ENCODE results near the gene CDK6. TPM values are rescaled to one million over a fixed set of nuclear protein-coding genes. Genes with fewer than 3 reads are reported as not detected.

CDK6 gene
- total RNA-seq, 1 experiment from 2014 or later, result 41.4 TPM

DNA sequence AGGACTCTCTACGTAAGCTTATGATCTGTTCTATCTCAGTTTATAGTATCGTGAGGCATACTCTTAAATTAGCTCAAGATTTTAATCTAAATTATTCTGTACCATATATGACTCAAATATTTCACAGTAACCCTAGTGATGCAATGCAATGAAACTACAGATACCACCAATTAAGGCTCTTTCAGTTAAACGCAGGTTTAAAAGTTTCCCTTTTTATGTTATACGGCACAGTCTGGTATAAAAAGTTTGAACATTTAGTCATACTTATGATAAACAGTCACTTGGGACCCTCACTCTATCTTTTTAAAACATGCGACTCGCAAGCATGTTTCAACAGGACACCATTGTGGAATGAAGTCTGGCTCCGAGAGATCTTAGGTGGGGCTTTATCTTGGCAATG, 107.2 kb downstream of the CDK6 start:
- Histone ChIP-seq H3K27me3 (ENCODE audit: insufficient read depth, low read length) (no peaks in the 10 kb centered on the region), H3K79me2 (ENCODE audit: insufficient read depth, low read length) (peaks cover 46% of the 10 kb centered on the region), H3K27ac (ENCODE audit: low read depth, low read length) (no peak overlapping the region), H3K9ac (ENCODE audit: low read length) (no peak overlapping the region), H3K9me3 (ENCODE audit: control insufficient read depth in 1 of 2, insufficient read depth in 1 of 2, low read depth in 1 of 2, low read length in 2 of 2) (no peaks in the 10 kb centered on the region), H3K36me3 (ENCODE audit: control insufficient read depth in 1 of 2, insufficient read depth in 2 of 2, low read length in 2 of 2) (peaks cover 0 to 4% of the 10 kb centered on the region in 2 experiments; a peak in 1 of 4 replicates), H3K4me3 (replicated peaks in 1 of 2; ENCODE audit: low read depth in 1 of 2, low read length in 2 of 2) (no peak overlapping the region), H3K4me2 (ENCODE audit: low read length) (no peak overlapping the region), H2AFZ (ENCODE audit: low read depth, low read length, poor library complexity, severe bottlenecking) (no peak overlapping the region), H3K4me1 (ENCODE audit: control insufficient read depth in 1 of 2, insufficient read depth in 2 of 2, low read length in 2 of 2) (peaks cover 7 to 27% of the 10 kb centered on the region in 2 experiments), H4K20me1 (ENCODE audit: insufficient read depth) (no peaks in the 10 kb centered on the region), H3K9me2 (ENCODE audit: insufficient read depth) (no peaks in the 10 kb centered on the region)
- CTCF ChIA-PET, result no interaction called here
- POLR2A ChIA-PET, result no interaction called here
- DNase-seq (ENCODE audit: low read depth, low spot score) (no peak), ATAC-seq (no peak)
- RAD21 ChIA-PET (ENCODE audit: low non-redundant PET in 1 of 2, low total read pairs in 2 of 2, uncharacterized antibody in 2 of 2, unreplicated experiment in 2 of 2), result no interaction called here
- BruUV-seq (replicated peaks), result no TSS peak
- TF ChIP-seq YY1 (IDR thresholded peaks at IDR 0.05; ENCODE audit: extremely low read depth, insufficient replicate concordance, low read depth, low read length), result no peak
- no peak for TF ChIP-seq EGR1 (IDR thresholded peaks at IDR 0.05; ENCODE audit: low read depth)
- TF ChIP-seq JUND (IDR thresholded peaks at IDR 0.05), result no peak
- TF ChIP-seq POLR2A (IDR thresholded peaks at IDR 0.05; ENCODE audit: borderline replicate concordance, extremely low read depth, insufficient read depth, insufficient read length), result no peak
- TF ChIP-seq TCF7L2 (IDR thresholded peaks at IDR 0.05; ENCODE audit: borderline replicate concordance, extremely low read depth, insufficient read depth, insufficient read length), result no peak
- TF ChIP-seq, protein P1, sequence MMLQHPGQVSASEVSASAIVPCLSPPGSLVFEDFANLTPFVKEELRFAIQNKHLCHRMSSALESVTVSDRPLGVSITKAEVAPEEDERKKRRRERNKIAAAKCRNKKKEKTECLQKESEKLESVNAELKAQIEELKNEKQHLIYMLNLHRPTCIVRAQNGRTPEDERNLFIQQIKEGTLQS (IDR thresholded peaks at IDR 0.05), result no peak
- no peak for TF ChIP-seq EZH2phosphoT487 (IDR thresholded peaks at IDR 0.05; ENCODE audit: borderline replicate concordance)
- no peak for TF ChIP-seq POLR2AphosphoS5 (IDR thresholded peaks at IDR 0.05; ENCODE audit: low read depth, low read length)
- TF ChIP-seq SRF (IDR thresholded peaks at IDR 0.05; ENCODE audit: low read depth), result no peak
- TF ChIP-seq, protein P2, sequence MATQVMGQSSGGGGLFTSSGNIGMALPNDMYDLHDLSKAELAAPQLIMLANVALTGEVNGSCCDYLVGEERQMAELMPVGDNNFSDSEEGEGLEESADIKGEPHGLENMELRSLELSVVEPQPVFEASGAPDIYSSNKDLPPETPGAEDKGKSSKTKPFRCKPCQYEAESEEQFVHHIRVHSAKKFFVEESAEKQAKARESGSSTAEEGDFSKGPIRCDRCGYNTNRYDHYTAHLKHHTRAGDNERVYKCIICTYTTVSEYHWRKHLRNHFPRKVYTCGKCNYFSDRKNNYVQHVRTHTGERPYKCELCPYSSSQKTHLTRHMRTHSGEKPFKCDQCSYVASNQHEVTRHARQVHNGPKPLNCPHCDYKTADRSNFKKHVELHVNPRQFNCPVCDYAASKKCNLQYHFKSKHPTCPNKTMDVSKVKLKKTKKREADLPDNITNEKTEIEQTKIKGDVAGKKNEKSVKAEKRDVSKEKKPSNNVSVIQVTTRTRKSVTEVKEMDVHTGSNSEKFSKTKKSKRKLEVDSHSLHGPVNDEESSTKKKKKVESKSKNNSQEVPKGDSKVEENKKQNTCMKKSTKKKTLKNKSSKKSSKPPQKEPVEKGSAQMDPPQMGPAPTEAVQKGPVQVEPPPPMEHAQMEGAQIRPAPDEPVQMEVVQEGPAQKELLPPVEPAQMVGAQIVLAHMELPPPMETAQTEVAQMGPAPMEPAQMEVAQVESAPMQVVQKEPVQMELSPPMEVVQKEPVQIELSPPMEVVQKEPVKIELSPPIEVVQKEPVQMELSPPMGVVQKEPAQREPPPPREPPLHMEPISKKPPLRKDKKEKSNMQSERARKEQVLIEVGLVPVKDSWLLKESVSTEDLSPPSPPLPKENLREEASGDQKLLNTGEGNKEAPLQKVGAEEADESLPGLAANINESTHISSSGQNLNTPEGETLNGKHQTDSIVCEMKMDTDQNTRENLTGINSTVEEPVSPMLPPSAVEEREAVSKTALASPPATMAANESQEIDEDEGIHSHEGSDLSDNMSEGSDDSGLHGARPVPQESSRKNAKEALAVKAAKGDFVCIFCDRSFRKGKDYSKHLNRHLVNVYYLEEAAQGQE (IDR thresholded peaks at IDR 0.05; ENCODE audit: low read depth), result no peak
- TF ChIP-seq FOSL1 (IDR thresholded peaks at IDR 0.05; ENCODE audit: low read depth), result no peak
- no peak for TF ChIP-seq ELF1 (IDR thresholded peaks at IDR 0.05; ENCODE audit: borderline replicate concordance, low read depth)
- TF ChIP-seq SIN3A (IDR thresholded peaks at IDR 0.05; ENCODE audit: low read depth), result no peak
- TF ChIP-seq EZH2 (IDR thresholded peaks at IDR 0.05), result no peak
- intact Hi-C loops (cut with micrococcal nuclease), result no loop called here

All from HCT116 (cell line).